ENCODE results near the gene RIT2. TPM values are rescaled to one million over a fixed set of nuclear protein-coding genes. Genes with fewer than 3 reads are reported as not detected.

The RIT2 gene
- total RNA-seq, 1 donor from 2014 or later, result not detected

GRCh38 chr18:43009674-43010073, 105.8 kb downstream of the RIT2 start:
- DNase-seq (ENCODE audit: low spot score, unreplicated experiment), result no peak
- TF ChIP-seq CTCF (IDR thresholded peaks at IDR 0.05; ENCODE audit: unreplicated experiment), result no peak
- H3K36me3 Mint-ChIP-seq (ENCODE audit: insufficient read depth), result no peaks in the 10 kb centered on the region
- H3K4me3 Mint-ChIP-seq (ENCODE audit: low read depth), result no peak overlapping the region
- no peaks in the 10 kb centered on the region for H3K9me3 Mint-ChIP-seq (ENCODE audit: low read depth)
- no peak overlapping the region for H3K27ac Mint-ChIP-seq
- H3K27me3 Mint-ChIP-seq, result no peaks in the 10 kb centered on the region
- H3K4me1 Mint-ChIP-seq (ENCODE audit: low read depth), result no peaks in the 10 kb centered on the region

GRCh38 chr18:43007365-43007764, 108.1 kb downstream of the RIT2 start:
- H3K4me1 Mint-ChIP-seq (ENCODE audit: low read depth), result no peaks in the 10 kb centered on the region
- H3K9me3 Mint-ChIP-seq (ENCODE audit: low read depth), result no peaks in the 10 kb centered on the region
- no peak overlapping the region for H3K4me3 Mint-ChIP-seq (ENCODE audit: low read depth)
- no peak for TF ChIP-seq CTCF (IDR thresholded peaks at IDR 0.05; ENCODE audit: unreplicated experiment)
- H3K36me3 Mint-ChIP-seq (ENCODE audit: insufficient read depth), result no peaks in the 10 kb centered on the region
- H3K27me3 Mint-ChIP-seq, result no peaks in the 10 kb centered on the region
- no peak for DNase-seq (ENCODE audit: low spot score, unreplicated experiment)
- H3K27ac Mint-ChIP-seq, result no peak overlapping the region

GRCh38 chr18:43004421-43004820, 111.1 kb downstream of the RIT2 start:
- no peaks in the 10 kb centered on the region for H3K27me3 Mint-ChIP-seq
- H3K4me1 Mint-ChIP-seq (ENCODE audit: low read depth), result no peaks in the 10 kb centered on the region
- no peak overlapping the region for H3K4me3 Mint-ChIP-seq (ENCODE audit: low read depth)
- no peaks in the 10 kb centered on the region for H3K9me3 Mint-ChIP-seq (ENCODE audit: low read depth)
- no peaks in the 10 kb centered on the region for H3K36me3 Mint-ChIP-seq (ENCODE audit: insufficient read depth)
- DNase-seq (ENCODE audit: low spot score, unreplicated experiment), result no peak
- H3K27ac Mint-ChIP-seq, result no peak overlapping the region
- TF ChIP-seq CTCF (IDR thresholded peaks at IDR 0.05; ENCODE audit: unreplicated experiment), result no peak

GRCh38 chr18:43001821-43002220, 113.7 kb downstream of the RIT2 start:
- H3K4me3 Mint-ChIP-seq (ENCODE audit: low read depth), result no peak overlapping the region
- no peaks in the 10 kb centered on the region for H3K36me3 Mint-ChIP-seq (ENCODE audit: insufficient read depth)
- TF ChIP-seq CTCF (IDR thresholded peaks at IDR 0.05; ENCODE audit: unreplicated experiment), result no peak
- no peak overlapping the region for H3K27ac Mint-ChIP-seq
- no peaks in the 10 kb centered on the region for H3K27me3 Mint-ChIP-seq
- no peak for DNase-seq (ENCODE audit: low spot score, unreplicated experiment)
- H3K4me1 Mint-ChIP-seq (ENCODE audit: low read depth), result no peaks in the 10 kb centered on the region
- H3K9me3 Mint-ChIP-seq (ENCODE audit: low read depth), result no peaks in the 10 kb centered on the region

GRCh38 chr18:42996824-42997223, 118.7 kb downstream of the RIT2 start:
- Mint-ChIP-seq H3K4me1 (ENCODE audit: low read depth) (no peaks in the 10 kb centered on the region), H3K36me3 (ENCODE audit: insufficient read depth) (peaks cover 2% of the 10 kb centered on the region), H3K27me3 (no peaks in the 10 kb centered on the region), H3K27ac (no peak overlapping the region), H3K4me3 (ENCODE audit: low read depth) (no peak overlapping the region), H3K9me3 (ENCODE audit: low read depth) (peaks cover 10% of the 10 kb centered on the region)
- DNase-seq (ENCODE audit: low spot score, unreplicated experiment), result no peak
- TF ChIP-seq CTCF (IDR thresholded peaks at IDR 0.05; ENCODE audit: unreplicated experiment), result no peak
